Measurements from ENCODE around the gene NUPR2. TPM values are rescaled to one million over a fixed set of nuclear protein-coding genes. Genes with fewer than 3 reads are reported as not detected.

Gene NUPR2
- total and polyA plus RNA-seq, 2 of the 8 experiments (the other 6 are each of a cell fraction or from before 2014, with no cell fraction given) = not detected

DNA sequence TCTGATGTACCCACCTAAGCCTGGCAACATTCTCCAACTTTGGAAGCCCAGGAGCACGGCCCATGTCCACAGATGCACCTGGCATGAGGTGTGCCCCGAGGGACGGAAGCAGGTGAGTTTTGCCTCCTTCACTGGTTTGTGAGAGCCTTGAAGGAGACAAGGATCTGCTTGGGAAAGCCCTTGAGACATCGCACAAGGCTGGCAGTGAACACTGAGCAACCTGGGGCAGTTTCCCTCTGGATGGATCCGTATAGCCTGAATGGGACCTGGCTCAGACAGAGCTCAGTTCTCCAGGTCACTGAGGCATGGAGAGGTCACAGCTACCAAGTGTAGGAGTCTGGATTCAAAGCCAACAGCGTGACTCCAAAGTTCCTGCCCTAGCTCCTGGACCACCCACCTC is 8.8 kb upstream of the NUPR2 start:
- H2BK5ac ChIP-seq (ENCODE audit: low read depth, low read length) = no peak overlapping the region
- H3K9ac ChIP-seq (replicated peaks in 1 of 4; ENCODE audit: extremely low read depth in 1 of 4, low read depth in 3 of 4, low read length in 3 of 4) = no peak overlapping the region
- no peak overlapping the region for H3K14ac ChIP-seq (ENCODE audit: insufficient read length)
- H4K20me1 ChIP-seq (replicated peaks in 1 of 2; ENCODE audit: control insufficient read depth in 1 of 2, insufficient read depth in 2 of 2, low read length in 2 of 2) = no peaks in the 10 kb centered on the region
- FAIRE-seq (no peak), DNase-seq (ENCODE audit: low read depth in 1 of 2, low spot score in 2 of 2) (no peak)
- no peaks in the 10 kb centered on the region for H3K79me1 ChIP-seq (ENCODE audit: low read depth, low read length)
- ChIA-PET POLR2A (ENCODE audit: partially characterized antibody) (no interaction called here), CTCF (ENCODE audit: partially characterized antibody) (no interaction called here)
- H2AFZ ChIP-seq (ENCODE audit: low read length) = no peak overlapping the region
- no peak overlapping the region for H3K18ac ChIP-seq (ENCODE audit: extremely low read depth, low read length)
- no peak overlapping the region for H4K8ac ChIP-seq (ENCODE audit: extremely low read depth, insufficient read depth, low read length)
- H2BK12ac ChIP-seq (ENCODE audit: low read depth, low read length) = no peak overlapping the region
- H3K27ac ChIP-seq (ENCODE audit: low read depth, low read length) = no peak overlapping the region
- H3K23ac ChIP-seq (ENCODE audit: insufficient read length) = no peak overlapping the region
- H2BK20ac ChIP-seq (ENCODE audit: low read length) = no peak overlapping the region
- H3K9me3 ChIP-seq (ENCODE audit: insufficient read depth in 2 of 2, low read depth in 1 of 2, low read length in 1 of 2) = peaks cover 31 to 68% of the 10 kb centered on the region in 2 experiments
- no peak overlapping the region for H2BK120ac ChIP-seq (replicated peaks; ENCODE audit: low read depth, low read length)
- 70% methylated on average over 5 of the region's 6 CpGs; no CpG with 5 or more reads in 1 of the 2 experiments for WGBS, 2 experiments (ENCODE audit: extremely low coverage in 1 of 2, insufficient coverage in 1 of 2, insufficient read length in 1 of 2, insufficient replicate concordance in 2 of 2, low coverage in 1 of 2, low lambda C conversion rate in 2 of 2, missing lambda C conversion rate in 1 of 2)
- H3K4me1 ChIP-seq (replicated peaks in 1 of 4; ENCODE audit: control insufficient read depth in 3 of 4, insufficient read depth in 4 of 4, low read length in 3 of 4) = no peaks in the 10 kb centered on the region
- H2BK15ac ChIP-seq (ENCODE audit: low read length) = no peak overlapping the region
- H3K56ac ChIP-seq (replicated peaks; ENCODE audit: insufficient read length, low read depth, low read length) = no peak overlapping the region
- no peaks in the 10 kb centered on the region for H3K36me3 ChIP-seq (ENCODE audit: control insufficient read depth in 2 of 4, insufficient read depth in 4 of 4, low read length in 3 of 4)
- H3K4me2 ChIP-seq (ENCODE audit: insufficient read depth in 1 of 2, low read depth in 2 of 2, low read length in 2 of 2) = no peak overlapping the region
- H4K91ac ChIP-seq (replicated peaks; ENCODE audit: insufficient read length, low read length) = no peak overlapping the region
- H3K23me2 ChIP-seq (ENCODE audit: low read depth, low read length) = no peaks in the 10 kb centered on the region
- no peak overlapping the region for H3K4ac ChIP-seq (replicated peaks; ENCODE audit: insufficient read length, low read depth, low read length)
- H3K79me2 ChIP-seq (ENCODE audit: control insufficient read depth in 1 of 2, insufficient read depth in 2 of 2, low read length in 2 of 2) = no peaks in the 10 kb centered on the region
- no peak overlapping the region for H4K5ac ChIP-seq (ENCODE audit: insufficient read length, low read depth, low read length)
- no peaks in the 10 kb centered on the region for H3K27me3 ChIP-seq (replicated peaks in 1 of 4; ENCODE audit: control insufficient read depth in 3 of 4, extremely low read depth in 1 of 4, insufficient read depth in 3 of 4, low read length in 3 of 4)
- no peak overlapping the region for H3K4me3 ChIP-seq (ENCODE audit: extremely low read depth in 1 of 4, insufficient read depth in 2 of 4, low read depth in 3 of 4, low read length in 4 of 4)
- H2AK5ac ChIP-seq (ENCODE audit: low read depth, low read length) = no peak overlapping the region
- TF ChIP-seq PHF8 (conservative IDR thresholded peaks at IDR 0.05; ENCODE audit: low read depth, low read length) (no peak), SP1 (IDR thresholded peaks at IDR 0.05; ENCODE audit: low read depth, low read length) (no peak), ZNF274 (IDR thresholded peaks at IDR 0.05; ENCODE audit: borderline replicate concordance, extremely low read depth, low read length) (no peak), RFX5 (IDR thresholded peaks at IDR 0.05; ENCODE audit: borderline replicate concordance, low read depth, low read length) (no peak), SIN3A (conservative IDR thresholded peaks at IDR 0.05 in 1 of 2, IDR thresholded peaks at IDR 0.05 in 1 of 2; ENCODE audit: low read depth in 1 of 2, low read length in 2 of 2) (no peak), SRF (IDR thresholded peaks at IDR 0.05; ENCODE audit: low read depth, low read length) (no peak), CHD1 (IDR thresholded peaks at IDR 0.05; ENCODE audit: low read depth, low read length) (no peak), EP300 (IDR thresholded peaks at IDR 0.05; ENCODE audit: borderline replicate concordance in 1 of 2, low read depth in 2 of 2, low read length in 2 of 2) (no peak), MAFK (IDR thresholded peaks at IDR 0.05; ENCODE audit: low read depth, low read length) (no peak), KDM1A (IDR thresholded peaks at IDR 0.05; ENCODE audit: borderline replicate concordance, low read length) (no peak), TAF7 (optimal IDR thresholded peaks at IDR 0.05; ENCODE audit: borderline replicate concordance, low read depth, low read length) (no peak), TBP (IDR thresholded peaks at IDR 0.05; ENCODE audit: low read depth, low read length) (no peak), CBX8 (IDR thresholded peaks at IDR 0.05; ENCODE audit: borderline replicate concordance, low read depth, low read length) (no peak)
- TF ChIP-seq, protein P1, sequence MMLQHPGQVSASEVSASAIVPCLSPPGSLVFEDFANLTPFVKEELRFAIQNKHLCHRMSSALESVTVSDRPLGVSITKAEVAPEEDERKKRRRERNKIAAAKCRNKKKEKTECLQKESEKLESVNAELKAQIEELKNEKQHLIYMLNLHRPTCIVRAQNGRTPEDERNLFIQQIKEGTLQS (IDR thresholded peaks at IDR 0.05; ENCODE audit: insufficient read depth, low read depth, low read length) = no peak

Measured in H1 (cell line).